ENCODE results near the gene SPATA6. TPM values are rescaled to one million over a fixed set of nuclear protein-coding genes. Genes with fewer than 3 reads are reported as not detected.

Gene SPATA6
- total RNA-seq, 4 donors from 2014 or later = 51.3 to 59.1 (median 57.1) TPM

DNA sequence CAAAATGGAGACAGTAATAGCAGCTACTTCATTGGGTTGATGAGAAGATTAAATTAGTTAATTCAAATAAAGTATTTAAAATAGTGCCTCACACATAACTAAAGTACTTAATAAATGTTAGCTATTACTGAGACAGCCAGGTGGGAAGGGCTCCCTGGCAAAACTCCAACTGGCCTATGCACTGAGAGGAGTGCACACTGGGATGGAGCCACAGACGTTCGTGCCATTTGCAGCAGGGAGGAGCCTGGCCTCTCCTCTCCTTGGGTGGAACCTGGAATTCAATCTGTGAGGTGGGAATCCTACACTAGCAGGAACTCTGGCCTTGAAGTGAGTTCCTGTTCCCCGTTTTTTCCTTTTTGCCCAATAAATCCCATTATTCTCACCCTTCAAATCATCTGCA is 221.4 kb downstream of the SPATA6 start:
- no peak for DNase-seq (ENCODE audit: low spot score in 2 of 2)
- 52 to 59% methylated on average over 3 of the region's 3 CpGs for WGBS, 2 donors
- no peak for TF ChIP-seq POLR2A (IDR thresholded peaks at IDR 0.05)
- TF ChIP-seq CTCF (IDR thresholded peaks at IDR 0.05) = no peak
- TF ChIP-seq EP300 (IDR thresholded peaks at IDR 0.05) = no peak
- Histone ChIP-seq H3K36me3 (no peaks in the 10 kb centered on the region), H3K4me1 (peaks cover 0 to 6% (median 0%) of the 10 kb centered on the region in 4 donors), H3K27ac (no peak overlapping the region), H3K27me3 (no peaks in the 10 kb centered on the region), H3K9me3 (no peaks in the 10 kb centered on the region), H3K4me3 (no peak overlapping the region)

DNA sequence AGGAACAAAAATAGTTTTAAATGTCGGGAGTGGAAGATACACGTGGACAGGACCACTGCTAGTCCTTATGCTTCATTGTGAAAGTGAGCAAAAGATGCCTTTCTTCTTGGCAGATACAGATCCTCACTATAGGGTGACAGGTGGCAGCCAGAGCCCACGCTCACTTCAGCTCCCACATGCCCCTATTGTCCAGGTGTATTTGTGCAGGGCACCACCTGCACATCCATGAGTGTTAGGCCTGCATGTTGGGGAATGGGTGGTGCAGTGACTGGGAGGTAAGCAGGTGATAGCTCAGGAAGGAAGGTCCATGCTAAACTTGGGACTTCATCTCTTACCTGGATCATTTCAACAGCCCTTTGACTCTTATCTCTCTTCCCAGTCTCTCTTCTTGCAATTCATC is 222.1 kb downstream of the SPATA6 start:
- Histone ChIP-seq H3K9me3 (no peaks in the 10 kb centered on the region), H3K36me3 (no peaks in the 10 kb centered on the region), H3K4me3 (no peak overlapping the region), H3K27me3 (no peaks in the 10 kb centered on the region), H3K27ac (no peak overlapping the region), H3K4me1 (peaks cover 0 to 6% (median 0%) of the 10 kb centered on the region in 4 donors)
- no peak for TF ChIP-seq POLR2A (IDR thresholded peaks at IDR 0.05)
- no peak for TF ChIP-seq EP300 (IDR thresholded peaks at IDR 0.05)
- no peak for TF ChIP-seq CTCF (IDR thresholded peaks at IDR 0.05)
- WGBS, 2 donors = 97 to 99% methylated on average over 3 of the region's 3 CpGs
- DNase-seq (ENCODE audit: low spot score in 2 of 2) = no peak

- H3K9me3 ChIP-seq = no peaks in the 10 kb centered on the region
- no peak overlapping the region for H3K4me3 ChIP-seq
- no peak for DNase-seq (ENCODE audit: low spot score in 2 of 2)
- 92 to 94% methylated on average over 4 of the region's 4 CpGs for WGBS, 2 donors
- no peaks in the 10 kb centered on the region for H3K36me3 ChIP-seq
- no peak for TF ChIP-seq EP300 (IDR thresholded peaks at IDR 0.05)
- no peak for TF ChIP-seq CTCF (IDR thresholded peaks at IDR 0.05)
- TF ChIP-seq POLR2A (IDR thresholded peaks at IDR 0.05) = no peak
- no peaks in the 10 kb centered on the region for H3K27me3 ChIP-seq
- H3K4me1 ChIP-seq = peaks cover 0 to 6% (median 0%) of the 10 kb centered on the region in 4 donors
- H3K27ac ChIP-seq = no peak overlapping the region
Observed at GRCh38 chr1:48248356-48248755, 223.6 kb downstream of the SPATA6 start.

GRCh38 chr1:48246727-48247126 is 225.3 kb downstream of the SPATA6 start:
- no peak for TF ChIP-seq CTCF (IDR thresholded peaks at IDR 0.05)
- TF ChIP-seq POLR2A (IDR thresholded peaks at IDR 0.05) = no peak
- peak in 1 of 2 donors; percentile 36 for TF ChIP-seq EP300 (IDR thresholded peaks at IDR 0.05)
- DNase-seq (ENCODE audit: low spot score in 2 of 2) = no peak
- peaks cover 0 to 6% (median 2%) of the 10 kb centered on the region in 4 donors for H3K4me1 ChIP-seq
- WGBS, 2 donors = 72 to 73% methylated on average over 1 of the region's 1 CpG
- H3K4me3 ChIP-seq = no peak overlapping the region
- H3K27me3 ChIP-seq = no peaks in the 10 kb centered on the region
- H3K27ac ChIP-seq = no peak overlapping the region
- H3K36me3 ChIP-seq = no peaks in the 10 kb centered on the region
- no peaks in the 10 kb centered on the region for H3K9me3 ChIP-seq

Small RNAs within 50 kb of the gene (small RNA-seq; reads per million reads assigned to genes)
- gene RNU4-61P (not detected), gene RNU6-723P (not detected)

Other genes with a start within 250 kb of the SPATA6 start
- gene SLC5A9, start 249.5 kb downstream of the SPATA6 start, total RNA-seq = not detected